Panc1 (cell line): ENCODE measurements around the gene ESF1. TPM values are rescaled to one million over a fixed set of nuclear protein-coding genes. Genes with fewer than 3 reads are reported as not detected.

Experiments used
- ATAC-seq: fragments of 200-7000 bp; cut with Tn5 transposase; 2 replicates; pipeline ENCODE4 v1.9.1; 2020; ENCODE audit warnings: mild to moderate bottlenecking, moderate library complexity
- BruUV-seq: library from RNA; stranded (reverse); fragments of 400-500 nt; replicated peaks from 2 replicates; lab custom pipeline; 2021; lab: Mats Ljungman, UMichigan
- CTCF ChIA-PET: fragments of 300-600 bp; sonication (Branson Sonifier 250); formaldehyde crosslinking; loops from one replicate; lab custom pipeline; 2022; ENCODE audit warnings: antibody characterized with exemption; lab: Charles Lee
- POLR2A ChIA-PET: fragments of 300-600 bp; sonication (Branson Sonifier 250); formaldehyde crosslinking; loops from one replicate; lab custom pipeline; 2022; ENCODE audit warnings: antibody characterized with exemption; lab: Charles Lee
- DNase-seq: peaks from one replicate; pipeline ENCODE4 v3.0.0-alpha.2; 2010; ENCODE audit warnings: low read depth, low spot score
- H3K27ac ChIP-seq: 2 replicates; pipeline ENCODE4 v1.5.1; 2011; ENCODE audit warnings: mild to moderate bottlenecking, low read length, inconsistent platforms
- H3K27me3 ChIP-seq: fragments of 200-500 bp; sonication (Bioruptor generic); 2 replicates; pipeline ENCODE4 v1.6.0; 2014; ENCODE audit warnings: low read length, inconsistent platforms; ENCODE audit not compliant: control insufficient read depth, insufficient read depth
- H3K36me3 ChIP-seq: fragments of 200-500 bp; sonication (Bioruptor generic); 2 replicates; pipeline ENCODE4 v1.5.1; 2014; ENCODE audit warnings: inconsistent platforms, mild to moderate bottlenecking, low read length, moderate library complexity; ENCODE audit not compliant: control insufficient read depth, insufficient read depth
- H3K4me1 ChIP-seq: 2 replicates; pipeline ENCODE4 v1.5.1; 2011; ENCODE audit warnings: inconsistent platforms, mild to moderate bottlenecking, low read length, moderate library complexity; ENCODE audit not compliant: control insufficient read depth, insufficient read depth
- H3K4me3 ChIP-seq, 2 experiments: 2 replicates each; pipeline ENCODE4 v1.5.1; 2011 to 2012; ENCODE audit warnings: low read depth in 2 of 2, low read length in 2 of 2, mild to moderate bottlenecking in 2 of 2, inconsistent platforms in 1 of 2, moderate library complexity in 1 of 2
- H3K9me3 ChIP-seq: fragments of 200-500 bp; sonication (Bioruptor generic); 2 replicates; pipeline ENCODE4 v1.5.1; 2014; ENCODE audit warnings: low read depth, mild to moderate bottlenecking, inconsistent platforms, low read length, moderate library complexity; ENCODE audit not compliant: control insufficient read depth, insufficient read depth
- CTCF ChIP-seq: fragments of 450-650 bp; IDR thresholded peaks from 2 replicates; pipeline ENCODE4 v1.5.1; 2017; ENCODE audit warnings: mild to moderate bottlenecking
- POLR2AphosphoS5 ChIP-seq: IDR thresholded peaks from 2 replicates; pipeline ENCODE4 v1.6.1; 2012; ENCODE audit warnings: mild to moderate bottlenecking, low read depth, low read length, moderate library complexity
- REST ChIP-seq, 2 experiments: IDR thresholded peaks; 2 replicates each; pipeline ENCODE4 v1.6.1; 2011 to 2012; ENCODE audit warnings: low read depth in 2 of 2, control low read depth in 1 of 2, low read length in 1 of 2, mild to moderate bottlenecking in 1 of 2, moderate library complexity in 1 of 2; ENCODE audit not compliant: insufficient read depth in 1 of 2
- SIN3A ChIP-seq: IDR thresholded peaks from 2 replicates; pipeline ENCODE4 v1.6.1; 2012; ENCODE audit warnings: low read depth, mild to moderate bottlenecking, low read length, moderate library complexity, borderline replicate concordance; ENCODE audit not compliant: insufficient read depth
- TCF7L2 ChIP-seq: IDR thresholded peaks from 2 replicates; pipeline ENCODE4 v1.6.1; 2011; ENCODE audit warnings: mild to moderate bottlenecking, low read depth, low read length, inconsistent platforms
- in situ Hi-C: cut with HindIII; loops from 2 replicates; pipeline ENCODE4 v1.10.0; 2016; ENCODE audit warnings: low sequenced_read_pairs, low pct_unique_long_range_greater_than_20kb
- intact Hi-C: fragments of 100-400 bp; cut with micrococcal nuclease; formaldehyde crosslinking; loops from one replicate; pipeline ENCODE4 v1.10.0; 2022; ENCODE audit not compliant: unreplicated experiment
- total RNA-seq: library from RNA; stranded (reverse); gene quantifications from one replicate; pipeline ENCODE4 v1.2.1, GENCODE V29; 2021; ENCODE audit not compliant: unreplicated experiment

ESF1 gene
- total RNA-seq, 1 experiment from 2014 or later, result 26.4 TPM

DNA sequence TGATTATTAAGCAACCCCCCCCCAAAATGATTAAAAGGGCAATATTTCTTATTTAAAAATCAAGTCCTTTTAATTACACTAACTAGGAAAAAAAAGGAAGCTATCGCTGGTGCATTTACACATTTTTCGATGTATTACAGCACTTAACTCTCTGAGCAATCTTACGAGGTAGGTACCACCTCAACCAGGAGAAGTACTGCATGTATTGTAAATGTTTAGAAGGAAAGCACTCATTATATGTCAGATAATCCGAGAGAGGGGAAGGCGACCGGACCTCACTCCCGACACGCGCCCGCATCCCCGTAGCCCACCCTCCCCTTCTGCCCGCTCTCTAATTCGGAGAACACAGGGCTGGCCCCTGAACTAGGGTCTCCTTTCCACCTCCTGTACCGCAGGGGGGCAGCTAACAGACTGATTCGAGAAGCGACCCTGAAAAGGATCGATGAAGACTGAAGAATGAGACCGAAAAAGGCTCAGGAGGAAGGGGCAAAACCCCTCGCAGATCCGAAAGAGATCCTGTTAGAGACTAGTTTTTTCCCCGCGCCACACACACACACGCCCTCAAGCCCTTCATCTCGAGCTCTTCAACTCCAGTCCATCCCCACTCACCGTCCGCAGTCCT is 337 bp downstream of the ESF1 start:
- no peak; the same call in 1 of the 2 replicates for TF ChIP-seq POLR2AphosphoS5
- no peak for TF ChIP-seq SIN3A
- TF ChIP-seq CTCF, result no peak
- TF ChIP-seq TCF7L2, result no peak
- TF ChIP-seq REST (IDR thresholded peaks at IDR 0.05; ENCODE audit: insufficient read depth in 1 of 2, low read depth in 2 of 2, low read length in 1 of 2), result no peak
- Histone ChIP-seq H3K36me3 (peaks cover 39% of the 10 kb centered on the region), H3K9me3 (no peaks in the 10 kb centered on the region), H3K4me1 (peaks cover 12% of the 10 kb centered on the region), H3K4me3 (peak overlapping the region; percentile 78 to 100), H3K27ac (peak overlapping the region; percentile 90), H3K27me3 (no peaks in the 10 kb centered on the region)
- POLR2A ChIA-PET, result interaction anchor here (0.7 to 1.1 kb wide), 2 partner anchors 9 to 172 kb away, joined by 4 to 5 read pairs; no protein-coding TSS in a partner anchor
- DNase-seq (no peak), ATAC-seq (peak; percentile 23; the same call in 1 of the 2 replicates)
- intact Hi-C loops (no loop called here), in situ Hi-C loops (no loop called here)
- CTCF ChIA-PET, result interaction anchor here (0.7 to 1.1 kb wide), 3 partner anchors 13 to 18 kb away, joined by 4 to 10 read pairs (median 4); no protein-coding TSS in a partner anchor
- BruUV-seq, result no TSS peak

- Histone ChIP-seq H3K27ac (peak overlapping the region; percentile 90; the same call in 1 of the 2 replicates), H3K4me1 (peaks cover 12% of the 10 kb centered on the region), H3K9me3 (no peaks in the 10 kb centered on the region), H3K4me3 (peak overlapping the region; percentile 78 to 100), H3K27me3 (no peaks in the 10 kb centered on the region), H3K36me3 (peaks cover 36% of the 10 kb centered on the region)
- ATAC-seq (no peak), DNase-seq (no peak)
- ChIA-PET CTCF (interaction anchor here (0.8 to 1.1 kb wide), 2 partner anchors 12 to 17 kb away, joined by 4 read pairs; no protein-coding TSS in a partner anchor), POLR2A (interaction anchor here (0.7 to 1.1 kb wide), 2 partner anchors 8 to 173 kb away, joined by 4 to 5 read pairs; no protein-coding TSS in a partner anchor)
- in situ Hi-C loops (no loop called here), intact Hi-C loops (no loop called here)
- no TSS peak for BruUV-seq
- no peak for TF ChIP-seq CTCF
These were observed 1.2 kb downstream of the ESF1 start for GRCh38 chr20:13783528-13783927.
